Dermis microvascular lymphatic vessel endothelial cell (primary cell): Measurements from ENCODE around the gene CROCC2. TPM values are rescaled to one million over a fixed set of nuclear protein-coding genes. Genes with fewer than 3 reads are reported as not detected.

Source experiments
- DNase-seq, 2 donors: peaks; one replicate each; pipeline versions ENCODE4 v3.0.0 to v3.0.0-alpha.2; 2010; ENCODE audit warnings: low read depth in 2 of 2
- total RNA-seq: library from RNA; depleted of rRNA; stranded (reverse); fragments of >200 nt; gene quantifications from 2 replicates; pipeline ENCODE4 v1.2.1, GENCODE V29; 2014

Gene CROCC2
- total RNA-seq, 1 donor from 2014 or later = not detected

GRCh38 chr2:240932724-240933047, 26.6 kb downstream of the CROCC2 start:
- DNase-seq = no peak

DNA sequence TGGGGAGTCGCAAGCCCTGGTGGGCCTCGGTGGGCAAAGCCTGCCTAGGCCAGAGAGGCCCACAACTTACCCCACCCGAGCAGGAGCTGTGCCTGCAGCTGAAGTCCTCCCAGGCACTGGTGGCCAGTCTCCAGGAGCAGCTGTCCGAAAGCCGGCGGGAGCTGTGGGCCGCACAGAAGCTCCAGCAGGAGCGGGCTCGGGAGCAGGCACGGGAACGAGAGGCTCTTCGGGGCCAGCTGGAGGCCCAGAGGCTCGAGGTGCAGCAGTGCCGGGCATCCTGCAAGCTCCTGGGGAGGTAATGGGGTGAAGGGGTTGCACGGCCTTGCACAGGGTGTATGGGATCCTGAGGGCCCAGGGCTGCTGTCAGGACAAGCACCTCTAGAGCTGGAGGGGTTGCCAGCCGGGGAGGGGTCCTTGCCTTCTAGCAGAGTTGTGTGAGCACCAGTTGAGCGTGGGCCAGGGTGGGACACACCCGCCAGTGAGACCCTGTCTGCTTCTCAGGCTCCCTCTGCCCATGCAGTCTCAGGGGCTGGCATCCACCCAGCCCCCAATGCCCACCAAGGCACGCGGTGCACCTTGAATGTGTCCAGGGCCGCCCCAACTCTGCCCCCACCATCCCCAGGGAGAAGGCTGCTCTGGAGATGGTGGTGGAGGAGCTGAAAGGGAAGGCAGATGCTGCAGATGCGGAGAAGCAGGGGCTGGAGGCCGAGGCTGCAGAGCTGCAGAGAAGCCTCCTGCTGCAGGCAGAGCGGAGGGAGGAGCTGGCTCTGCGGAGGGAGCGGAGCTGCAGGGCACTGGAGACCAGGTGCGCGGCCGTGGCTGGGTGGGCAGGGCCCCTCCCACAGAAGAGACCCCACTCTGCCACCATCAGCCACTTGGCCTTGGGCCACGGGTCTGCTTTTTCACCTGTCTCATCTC, 27.2 kb downstream of the CROCC2 start:
- no peak for DNase-seq

- no peak for DNase-seq
These were observed 28.0 kb downstream of the CROCC2 start for GRCh38 chr2:240933966-240934700.

DNA sequence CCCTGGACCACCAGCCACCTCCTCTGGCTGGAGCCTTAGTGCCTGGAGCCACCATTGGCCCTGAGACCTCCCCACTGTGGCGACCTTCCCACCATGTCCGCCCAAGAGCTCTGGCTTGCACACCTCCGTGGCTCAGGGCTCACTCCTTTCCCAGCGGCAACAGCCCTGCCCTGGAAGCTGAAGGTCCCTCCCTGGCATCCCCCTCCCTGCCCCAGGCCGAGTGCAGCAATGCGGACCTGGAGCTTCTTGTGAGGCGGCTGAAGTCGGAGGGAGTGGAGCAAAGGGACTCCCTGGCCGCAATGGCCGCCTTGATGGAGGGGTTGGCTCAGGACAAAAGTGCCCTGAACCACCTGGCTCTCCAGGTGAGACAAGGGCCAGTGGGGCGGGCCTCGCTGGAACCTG, 28.6 kb downstream of the CROCC2 start:
- DNase-seq = no peak

DNA sequence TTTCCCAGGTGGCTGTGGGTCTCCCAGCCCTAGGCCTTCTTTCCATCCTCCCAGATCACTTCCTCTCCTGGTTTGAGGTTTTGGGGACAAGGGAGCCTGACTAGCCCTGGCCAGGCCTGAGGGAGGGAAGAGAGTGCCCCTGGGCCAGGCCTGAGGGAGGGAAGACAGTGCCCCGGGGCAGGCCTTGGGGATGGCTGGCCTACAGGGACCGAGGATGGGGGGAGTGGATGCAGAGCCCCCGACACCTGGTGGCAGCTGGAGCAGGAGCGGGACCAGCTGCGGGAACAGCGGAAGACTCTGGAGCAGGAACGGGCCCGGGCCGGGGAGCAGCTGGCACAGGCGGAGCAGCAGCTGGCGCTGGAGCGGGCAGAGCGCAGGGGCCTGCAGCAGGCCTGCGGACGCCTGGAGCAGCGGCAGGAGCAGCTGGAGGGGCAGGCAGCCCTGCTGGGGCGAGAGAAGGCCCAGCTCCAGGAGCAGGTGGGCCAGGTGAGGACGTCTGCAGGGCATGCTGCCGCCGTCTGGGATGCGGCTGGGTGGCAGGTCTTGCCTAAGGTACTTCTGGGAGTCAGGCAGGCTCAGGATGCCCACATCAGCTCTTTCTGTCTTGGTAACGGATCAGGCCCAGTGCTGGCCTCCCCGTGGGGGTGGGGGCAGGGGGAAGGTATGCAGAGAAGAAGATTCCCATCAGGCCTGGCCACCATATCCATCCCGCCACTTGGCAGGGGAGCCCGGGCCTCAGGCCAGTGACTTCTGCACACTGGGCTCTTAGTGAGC, 29.2 kb downstream of the CROCC2 start:
- no peak for DNase-seq

GRCh38 chr2:240936106-240936505, 30.0 kb downstream of the CROCC2 start:
- DNase-seq = no peak

DNA sequence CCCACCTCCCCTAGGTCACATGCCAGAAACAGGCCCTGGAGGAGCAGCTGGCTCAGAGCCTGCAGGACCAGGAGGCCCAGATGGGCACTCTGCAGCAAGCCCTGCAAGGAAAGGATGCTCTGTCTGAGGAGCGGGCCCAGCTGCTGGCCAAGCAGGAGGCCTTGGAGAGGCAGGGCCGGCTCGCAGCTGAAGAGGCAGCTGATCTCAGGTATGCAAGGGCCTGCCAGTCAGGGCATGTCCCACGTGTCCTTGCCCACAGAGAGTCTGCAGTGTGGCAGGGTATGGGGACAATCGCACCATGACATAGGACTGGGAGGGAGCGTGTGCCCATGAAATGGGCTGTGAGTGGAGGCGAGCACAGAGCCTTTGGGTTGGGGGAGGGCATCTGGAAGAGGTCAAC, 39.9 kb downstream of the CROCC2 start:
- no peak for DNase-seq

GRCh38 chr2:240946654-240947053, 40.5 kb downstream of the CROCC2 start:
- DNase-seq = no peak

- DNase-seq = no peak
These were observed 41.0 kb downstream of the CROCC2 start for GRCh38 chr2:240947176-240947575.

DNA sequence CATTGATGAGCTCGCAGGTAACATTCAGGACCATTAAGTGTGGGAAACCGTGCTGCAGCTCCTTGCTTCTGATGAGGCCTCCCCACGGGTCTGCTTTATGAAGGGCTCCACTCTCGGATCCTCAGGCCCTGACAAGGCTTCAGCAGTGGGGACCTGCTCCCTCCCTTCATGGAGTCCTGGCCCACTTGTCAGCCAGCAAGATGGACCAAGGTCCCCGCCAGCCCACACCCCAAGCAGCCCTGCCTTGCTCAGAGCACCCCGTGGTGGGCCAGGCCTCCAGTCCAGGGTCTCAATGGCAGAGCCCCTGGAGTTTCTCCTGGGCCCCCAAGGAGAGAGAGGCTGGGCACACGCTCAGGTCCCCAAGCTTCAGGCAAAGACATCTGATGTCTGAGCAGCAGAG, 41.5 kb downstream of the CROCC2 start:
- DNase-seq = no peak

DNA sequence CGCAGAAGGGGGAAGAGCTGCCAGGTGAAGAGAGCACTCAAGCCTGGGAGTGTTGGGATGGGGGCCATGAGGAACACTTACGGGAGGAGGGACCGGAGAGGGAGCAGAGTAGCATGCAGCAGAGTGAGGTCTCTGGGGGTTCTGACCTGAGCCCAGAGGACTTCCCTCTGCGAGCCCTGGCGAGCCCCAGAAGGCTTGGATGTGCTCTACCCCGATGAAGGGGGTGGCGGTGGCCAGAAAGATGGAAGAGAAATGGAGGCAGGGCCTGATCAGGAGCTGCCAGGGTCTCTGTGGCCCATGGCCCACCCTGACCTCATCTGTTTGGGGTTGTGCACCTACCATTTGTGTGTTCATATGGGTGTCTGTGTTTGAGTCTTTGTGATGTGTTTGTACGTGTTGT, 42.0 kb downstream of the CROCC2 start:
- DNase-seq = no peak

- no peak for DNase-seq
These were observed 43.0 kb downstream of the CROCC2 start for GRCh38 chr2:240948905-240949790.

- DNase-seq = no peak
These were observed 43.9 kb downstream of the CROCC2 start for GRCh38 chr2:240949791-240950705.

DNA sequence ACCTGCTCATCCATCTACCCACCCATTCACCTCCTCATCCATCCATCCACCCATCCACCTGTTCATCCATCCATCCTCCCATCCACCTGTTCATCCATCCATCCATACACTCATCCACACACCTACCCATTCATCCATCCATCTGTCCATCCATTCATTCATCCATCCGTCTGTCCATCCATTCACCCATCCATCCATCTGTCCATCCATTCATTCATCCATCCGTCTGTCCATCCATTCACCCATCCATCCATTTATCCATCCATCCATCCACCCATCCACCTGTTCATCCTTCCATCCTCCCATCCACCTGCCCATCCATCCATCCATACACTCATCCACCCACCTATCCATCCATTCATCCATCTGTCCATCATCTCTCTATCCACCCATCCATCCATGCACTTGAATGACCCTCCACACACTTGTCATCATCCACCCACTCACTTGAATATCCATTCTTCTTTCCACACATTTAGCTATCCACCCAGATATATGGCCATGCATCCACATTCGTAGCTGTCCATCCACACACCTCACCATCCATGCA, 45.0 kb downstream of the CROCC2 start:
- DNase-seq = no peak

GRCh38 chr2:240952496-240953246, 46.5 kb downstream of the CROCC2 start:
- no peak for DNase-seq

DNA sequence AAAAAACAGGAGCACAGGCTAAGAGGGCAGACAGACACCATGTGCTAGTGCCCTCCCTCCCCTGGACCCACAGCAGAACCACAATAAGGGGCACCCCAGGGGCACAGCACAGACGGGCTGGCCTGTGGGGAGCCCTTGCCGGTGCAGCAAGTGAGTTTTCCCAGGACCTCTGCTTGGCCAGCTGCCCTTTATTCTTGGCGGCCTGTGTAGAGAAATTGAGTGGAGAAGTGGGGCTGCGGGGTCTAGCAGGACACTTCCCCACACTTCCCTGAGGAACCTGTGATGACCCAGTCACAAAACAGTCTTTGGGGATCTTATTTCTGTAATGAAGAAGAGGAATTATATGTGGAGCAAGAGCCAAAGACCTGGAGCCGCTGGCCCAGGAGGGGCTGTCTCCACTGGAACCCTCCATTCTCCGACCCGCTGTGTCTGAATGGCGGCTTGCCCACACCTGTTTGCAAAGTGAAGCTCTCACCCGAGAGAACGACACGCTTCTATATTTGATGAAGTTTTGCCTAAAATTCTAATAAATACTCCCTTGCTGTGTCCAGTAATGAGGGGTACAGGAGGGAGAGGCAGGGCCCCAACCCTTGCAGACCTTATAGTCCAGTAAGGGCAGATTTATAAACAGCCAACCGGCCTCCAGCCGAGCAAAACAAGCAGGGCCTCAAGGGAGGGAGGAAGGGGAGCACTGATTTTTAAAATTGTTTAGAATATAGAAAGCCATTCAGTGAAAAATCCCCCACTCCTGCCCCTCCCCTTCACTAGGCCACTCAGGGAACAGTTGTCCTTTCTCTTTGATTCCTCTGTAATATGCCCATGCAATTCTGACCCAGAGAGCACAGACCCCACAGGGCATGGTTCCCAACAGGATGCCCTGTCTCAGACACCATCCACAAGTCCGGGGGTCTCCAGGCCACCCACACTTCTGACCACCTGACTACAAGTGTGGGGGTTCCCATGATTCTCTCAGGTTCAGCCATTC, 47.6 kb downstream of the CROCC2 start:
- no peak for DNase-seq

- DNase-seq = no peak
These were observed 48.5 kb downstream of the CROCC2 start for GRCh38 chr2:240954436-240955305.
